ENCODE data around the gene KCNJ5.

GRCh38 chr11:128848815-128849455 is 42.2 kb upstream of the KCNJ5 start:
- TF ChIP-seq CTCF (IDR thresholded peaks at IDR 0.05; ENCODE audit: borderline replicate concordance, extremely low read depth, low read length, poor library complexity, severe bottlenecking) (peak; percentile 71), EZH2 (IDR thresholded peaks at IDR 0.05; ENCODE audit: borderline replicate concordance, low read depth, low read length, severe bottlenecking) (no peak)
